Karpas-422 (cell line): ENCODE results near the gene KCNQ1. TPM values are rescaled to one million over a fixed set of nuclear protein-coding genes. Genes with fewer than 3 reads are reported as not detected.

Source experiments
- DNase-seq: peaks from one replicate; pipeline ENCODE4 v3.0.0-alpha.2; 2015
- H2AFZ ChIP-seq: fragments of 200-600 bp; sonication (generic); 2 replicates; pipeline ENCODE4 v1.6.1; 2014; ENCODE audit warnings: antibody characterized with exemption, low read length, mixed read lengths
- H3K27ac ChIP-seq: fragments of 200-600 bp; sonication (generic); 2 replicates; pipeline ENCODE4 v1.5.1; 2014; ENCODE audit warnings: mild to moderate bottlenecking, low read length, moderate library complexity
- H3K27me3 ChIP-seq: fragments of 200-600 bp; sonication (generic); 2 replicates; pipeline ENCODE4 v1.6.1; 2014; ENCODE audit warnings: low read length, mixed read lengths
- H3K36me3 ChIP-seq: fragments of 200-600 bp; sonication (generic); 2 replicates; pipeline ENCODE4 v1.6.1; 2014; ENCODE audit warnings: low read length, mixed read lengths; ENCODE audit not compliant: insufficient read depth
- H3K4me1 ChIP-seq: fragments of 200-600 bp; sonication (generic); 2 replicates; pipeline ENCODE4 v1.6.1; 2014; ENCODE audit warnings: mild to moderate bottlenecking, low read length, mixed read lengths
- H3K4me2 ChIP-seq: fragments of 200-600 bp; sonication (generic); 2 replicates; pipeline ENCODE4 v1.6.1; 2014; ENCODE audit warnings: low read length, low read depth, mild to moderate bottlenecking; ENCODE audit not compliant: poor library complexity, severe bottlenecking
- H3K4me3 ChIP-seq: fragments of 200-600 bp; sonication (generic); 2 replicates; pipeline ENCODE4 v1.5.1; 2014; ENCODE audit warnings: mild to moderate bottlenecking, antibody characterized with exemption, low read length, mixed read lengths
- H3K79me2 ChIP-seq: fragments of 200-600 bp; sonication (generic); 2 replicates; pipeline ENCODE4 v1.6.1; 2014; ENCODE audit warnings: mild to moderate bottlenecking, low read length, mixed read lengths
- H3K9ac ChIP-seq: fragments of 200-600 bp; sonication (generic); 2 replicates; pipeline ENCODE4 v1.6.0; 2014; ENCODE audit warnings: low read length
- H3K9me2 ChIP-seq: fragments of 200-600 bp; sonication (generic), shearing (Covaris generic); replicated peaks from 2 replicates; pipeline ENCODE4 v1.6.0; 2014; ENCODE audit warnings: mild to moderate bottlenecking, low read length, moderate library complexity; ENCODE audit not compliant: insufficient read depth
- H3K9me3 ChIP-seq: fragments of 300-700, 200-600 bp; sonication (generic); 2 replicates; pipeline ENCODE4 v1.6.1; 2014; ENCODE audit warnings: low read length, mixed read lengths
- H4K20me1 ChIP-seq: fragments of 200-600 bp; sonication (generic); 2 replicates; pipeline ENCODE4 v1.6.1; 2014; ENCODE audit warnings: mild to moderate bottlenecking, antibody characterized with exemption, low read length, low read depth; ENCODE audit not compliant: insufficient read depth
- total RNA-seq: library from RNA; depleted of rRNA; stranded (reverse); fragments of >200 nt; shearing (Covaris generic); gene quantifications from 2 replicates; pipeline ENCODE4 v1.2.3, GENCODE V29; 2014; ENCODE audit warnings: low replicate concordance

Gene KCNQ1
- total RNA-seq, 1 experiment from 2014 or later, result not detected

DNA sequence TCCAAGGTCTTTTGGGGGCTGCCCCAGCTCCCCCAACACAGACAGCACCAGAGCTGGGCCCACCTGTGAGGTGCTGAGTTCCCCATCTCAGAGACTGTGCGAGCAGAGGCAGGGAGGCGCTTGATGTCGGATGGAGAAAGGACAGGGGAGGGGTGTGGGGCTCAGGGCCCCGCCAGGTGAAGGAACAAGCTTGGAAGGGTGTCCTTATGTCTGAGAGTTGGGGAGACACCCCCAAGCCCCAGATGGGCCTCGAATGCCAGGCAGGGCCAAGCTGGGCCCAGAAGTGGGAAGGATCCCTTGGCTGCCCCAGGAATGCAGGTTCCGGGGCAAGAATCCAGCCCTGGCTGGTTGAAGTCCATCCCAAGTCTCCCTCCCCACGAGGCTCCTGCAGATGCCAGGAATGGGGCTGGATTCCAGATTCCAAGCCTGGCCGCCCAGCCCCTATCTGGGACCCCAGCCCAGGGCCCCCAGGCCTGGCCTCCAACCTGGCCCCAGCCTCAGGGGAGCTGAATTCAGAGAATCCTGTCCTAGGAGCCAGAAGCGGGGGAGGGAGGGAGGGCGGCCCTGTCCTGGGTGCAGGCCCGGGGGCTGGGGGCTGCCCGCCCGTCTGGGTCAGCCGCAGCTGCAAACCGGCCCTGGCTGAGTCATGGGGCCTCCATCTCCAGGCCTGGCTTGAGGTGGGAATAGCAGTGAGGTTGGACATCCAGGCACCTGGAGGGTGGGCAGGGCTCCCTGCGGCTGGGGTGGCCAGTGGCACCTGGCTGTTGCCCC is 389.9 kb downstream of the KCNQ1 start:
- Histone ChIP-seq H4K20me1 (no peaks in the 10 kb centered on the region), H3K4me1 (no peaks in the 10 kb centered on the region), H3K9me3 (no peaks in the 10 kb centered on the region), H3K79me2 (no peaks in the 10 kb centered on the region), H3K27ac (no peak overlapping the region), H3K9me2 (no peaks in the 10 kb centered on the region), H3K27me3 (no peaks in the 10 kb centered on the region), H3K4me2 (no peak overlapping the region), H3K36me3 (no peaks in the 10 kb centered on the region), H3K9ac (no peak overlapping the region), H2AFZ (no peak overlapping the region), H3K4me3 (no peak overlapping the region)
- DNase-seq, result no peak

DNA sequence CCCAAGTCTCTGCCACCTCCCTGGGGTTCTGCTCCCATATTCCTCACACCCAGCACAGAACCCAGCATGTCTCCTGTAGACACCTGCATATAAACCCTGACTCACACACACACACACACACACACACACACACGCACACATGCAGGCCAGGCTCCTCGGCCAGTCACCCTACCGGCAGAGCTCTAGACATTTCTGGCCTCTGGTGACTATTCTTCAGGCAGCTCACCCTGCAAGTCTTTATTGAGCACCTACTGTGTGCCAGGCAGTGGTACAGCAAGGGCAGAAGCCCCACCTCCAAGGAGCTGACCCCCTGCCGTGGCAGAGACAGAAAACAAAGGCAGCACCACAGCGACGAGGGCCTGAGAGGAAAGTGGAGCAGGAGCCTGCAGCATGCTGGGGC is 390.5 kb downstream of the KCNQ1 start:
- H3K27me3 ChIP-seq, result no peaks in the 10 kb centered on the region

DNA sequence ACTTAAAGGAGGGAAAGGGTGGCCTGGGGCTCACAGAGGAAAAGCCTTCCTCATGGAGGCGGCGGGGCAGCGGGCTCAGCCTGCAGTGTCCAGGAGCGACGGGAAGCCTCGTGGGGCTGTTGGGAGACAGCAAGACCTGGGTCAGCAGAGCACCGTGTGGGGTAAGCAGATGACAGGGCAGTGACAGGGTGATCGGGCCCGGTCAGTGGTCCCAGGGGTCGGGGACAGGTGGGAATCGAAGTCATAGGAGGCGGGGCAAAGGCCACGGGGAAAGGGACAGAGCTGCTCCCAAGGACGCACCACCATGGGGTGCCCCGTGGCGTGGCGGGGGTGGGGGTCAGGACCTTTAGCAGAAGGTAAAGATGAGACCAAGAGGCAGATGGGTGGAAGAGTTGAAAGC is 390.9 kb downstream of the KCNQ1 start:
- no peak overlapping the region for H2AFZ ChIP-seq
- H3K9ac ChIP-seq, result no peak overlapping the region
- H4K20me1 ChIP-seq, result no peaks in the 10 kb centered on the region
- H3K27ac ChIP-seq, result no peak overlapping the region
- H3K27me3 ChIP-seq, result no peaks in the 10 kb centered on the region
- DNase-seq, result no peak
- no peaks in the 10 kb centered on the region for H3K9me3 ChIP-seq
- no peaks in the 10 kb centered on the region for H3K4me1 ChIP-seq
- no peak overlapping the region for H3K4me3 ChIP-seq
- H3K36me3 ChIP-seq, result no peaks in the 10 kb centered on the region
- no peaks in the 10 kb centered on the region for H3K79me2 ChIP-seq
- H3K4me2 ChIP-seq, result no peak overlapping the region
- no peaks in the 10 kb centered on the region for H3K9me2 ChIP-seq

More for the DNA sequence above, 390.5 kb downstream of the KCNQ1 start:
- Histone ChIP-seq H4K20me1 (no peaks in the 10 kb centered on the region), H3K27ac (no peak overlapping the region), H3K9ac (no peak overlapping the region), H3K36me3 (no peaks in the 10 kb centered on the region), H2AFZ (no peak overlapping the region), H3K9me3 (no peaks in the 10 kb centered on the region), H3K9me2 (no peaks in the 10 kb centered on the region), H3K4me2 (no peak overlapping the region), H3K4me1 (no peaks in the 10 kb centered on the region), H3K79me2 (no peaks in the 10 kb centered on the region), H3K4me3 (no peak overlapping the region)
- DNase-seq, result no peak

DNA sequence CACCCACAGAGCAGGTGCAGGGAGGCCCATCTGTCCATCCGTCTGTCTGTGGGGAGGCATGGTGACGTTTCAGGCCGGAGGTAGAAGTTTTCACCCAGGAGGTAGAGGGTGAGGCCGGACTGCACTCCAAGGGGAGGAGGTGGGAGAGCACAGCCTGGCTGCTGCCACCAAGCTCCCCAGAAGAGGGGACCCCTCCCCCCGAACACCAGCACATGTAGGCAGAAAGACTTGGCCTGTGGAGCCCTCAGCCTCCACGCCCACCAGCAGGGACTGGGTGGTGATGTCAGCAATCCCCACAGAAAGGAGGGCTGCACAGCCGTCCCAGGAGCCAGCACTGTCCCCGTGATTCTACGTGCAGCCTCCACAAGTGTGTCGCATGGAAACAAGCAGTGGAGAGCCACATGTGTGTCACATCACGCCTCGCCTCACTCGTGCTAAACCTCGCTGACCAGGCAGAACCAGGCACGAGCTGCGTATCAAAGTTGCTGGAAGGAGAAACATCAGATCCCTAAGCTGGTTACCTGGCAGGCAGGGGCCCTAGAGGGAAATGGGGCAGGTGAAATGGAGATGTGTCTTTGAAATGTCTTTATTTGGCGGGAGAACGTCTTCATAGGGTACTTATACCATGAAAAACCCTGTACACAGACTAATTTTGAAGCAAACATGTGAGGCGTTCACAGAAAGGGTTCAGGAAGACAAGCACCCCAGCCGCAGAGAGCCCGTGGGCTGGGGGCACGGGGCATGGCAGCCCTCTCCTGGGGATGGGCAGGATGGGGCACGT is 391.7 kb downstream of the KCNQ1 start:
- Histone ChIP-seq H3K4me1 (no peaks in the 10 kb centered on the region), H4K20me1 (no peaks in the 10 kb centered on the region), H3K4me2 (no peak overlapping the region), H3K27me3 (no peaks in the 10 kb centered on the region), H3K4me3 (no peak overlapping the region), H3K79me2 (no peaks in the 10 kb centered on the region), H3K9me2 (no peaks in the 10 kb centered on the region), H3K9me3 (no peaks in the 10 kb centered on the region), H2AFZ (no peak overlapping the region), H3K27ac (no peak overlapping the region), H3K9ac (no peak overlapping the region), H3K36me3 (no peaks in the 10 kb centered on the region)
- no peak for DNase-seq

DNA sequence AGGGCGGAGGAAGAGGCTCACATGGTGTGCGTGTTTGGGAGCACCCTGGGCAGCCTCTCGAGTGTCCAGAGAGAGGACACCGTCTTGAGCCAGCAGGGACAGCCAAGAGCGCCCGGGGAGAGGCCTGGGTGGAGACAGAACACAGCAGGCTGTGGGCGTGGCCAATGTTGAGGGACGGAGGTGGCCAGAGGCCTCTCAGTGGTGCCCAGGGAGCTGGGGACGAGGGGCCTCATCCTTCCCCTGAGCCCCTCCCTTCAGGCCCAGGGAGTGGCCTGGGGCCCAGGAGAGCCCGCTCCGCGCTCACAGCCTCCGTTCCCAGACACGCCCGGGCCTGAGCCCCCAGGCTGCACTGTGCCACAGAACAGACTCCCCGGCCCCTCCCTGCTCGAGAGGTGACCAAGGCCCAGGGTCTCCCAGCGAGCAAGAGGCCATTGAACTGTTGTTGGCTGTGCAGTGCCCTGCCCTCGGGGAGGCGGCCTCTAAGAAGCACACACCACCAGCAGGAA is 392.3 kb downstream of the KCNQ1 start:
- Histone ChIP-seq H3K4me3 (no peak overlapping the region), H3K9ac (no peak overlapping the region), H4K20me1 (no peaks in the 10 kb centered on the region), H3K36me3 (no peaks in the 10 kb centered on the region), H3K4me1 (no peaks in the 10 kb centered on the region), H3K9me3 (no peaks in the 10 kb centered on the region), H3K4me2 (no peak overlapping the region), H3K27ac (no peak overlapping the region), H3K9me2 (no peaks in the 10 kb centered on the region), H2AFZ (no peak overlapping the region), H3K27me3 (no peaks in the 10 kb centered on the region), H3K79me2 (no peaks in the 10 kb centered on the region)
- DNase-seq, result no peak

GRCh38 chr11:2837651-2838050 is 392.8 kb downstream of the KCNQ1 start:
- Histone ChIP-seq H2AFZ (no peak overlapping the region), H3K4me3 (no peak overlapping the region), H4K20me1 (no peaks in the 10 kb centered on the region), H3K27me3 (no peaks in the 10 kb centered on the region), H3K36me3 (no peaks in the 10 kb centered on the region), H3K9me2 (no peaks in the 10 kb centered on the region), H3K27ac (no peak overlapping the region), H3K79me2 (no peaks in the 10 kb centered on the region), H3K4me2 (no peak overlapping the region), H3K4me1 (no peaks in the 10 kb centered on the region), H3K9ac (no peak overlapping the region), H3K9me3 (no peaks in the 10 kb centered on the region)
- DNase-seq, result no peak

DNA sequence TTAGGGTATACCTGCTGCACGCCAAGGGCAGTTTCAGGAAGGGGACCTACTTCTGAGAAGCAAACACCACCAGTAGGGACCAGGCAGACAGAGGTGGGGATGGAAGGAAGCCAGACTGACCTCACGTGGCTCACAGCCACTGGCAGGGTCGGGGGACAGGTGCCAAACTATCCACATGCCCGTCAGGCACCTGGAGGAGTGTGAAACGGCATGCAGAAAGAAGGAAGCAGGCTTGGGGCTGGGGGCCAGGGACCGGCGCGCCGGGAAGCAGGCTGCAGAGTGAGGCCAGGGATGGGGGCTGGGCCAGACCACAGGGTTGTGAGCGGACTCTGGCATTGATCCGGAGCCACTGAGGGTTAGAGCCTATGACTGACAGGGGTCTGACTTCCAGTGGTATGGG is 393.3 kb downstream of the KCNQ1 start:
- no peak for DNase-seq
- H2AFZ ChIP-seq, result no peak overlapping the region
- no peaks in the 10 kb centered on the region for H3K27me3 ChIP-seq
- H3K4me1 ChIP-seq, result no peaks in the 10 kb centered on the region
- H3K4me3 ChIP-seq, result no peak overlapping the region
- no peaks in the 10 kb centered on the region for H3K36me3 ChIP-seq
- no peaks in the 10 kb centered on the region for H4K20me1 ChIP-seq
- H3K9me3 ChIP-seq, result no peaks in the 10 kb centered on the region
- no peak overlapping the region for H3K4me2 ChIP-seq
- no peaks in the 10 kb centered on the region for H3K9me2 ChIP-seq
- no peak overlapping the region for H3K9ac ChIP-seq
- H3K79me2 ChIP-seq, result no peaks in the 10 kb centered on the region
- H3K27ac ChIP-seq, result no peak overlapping the region

DNA sequence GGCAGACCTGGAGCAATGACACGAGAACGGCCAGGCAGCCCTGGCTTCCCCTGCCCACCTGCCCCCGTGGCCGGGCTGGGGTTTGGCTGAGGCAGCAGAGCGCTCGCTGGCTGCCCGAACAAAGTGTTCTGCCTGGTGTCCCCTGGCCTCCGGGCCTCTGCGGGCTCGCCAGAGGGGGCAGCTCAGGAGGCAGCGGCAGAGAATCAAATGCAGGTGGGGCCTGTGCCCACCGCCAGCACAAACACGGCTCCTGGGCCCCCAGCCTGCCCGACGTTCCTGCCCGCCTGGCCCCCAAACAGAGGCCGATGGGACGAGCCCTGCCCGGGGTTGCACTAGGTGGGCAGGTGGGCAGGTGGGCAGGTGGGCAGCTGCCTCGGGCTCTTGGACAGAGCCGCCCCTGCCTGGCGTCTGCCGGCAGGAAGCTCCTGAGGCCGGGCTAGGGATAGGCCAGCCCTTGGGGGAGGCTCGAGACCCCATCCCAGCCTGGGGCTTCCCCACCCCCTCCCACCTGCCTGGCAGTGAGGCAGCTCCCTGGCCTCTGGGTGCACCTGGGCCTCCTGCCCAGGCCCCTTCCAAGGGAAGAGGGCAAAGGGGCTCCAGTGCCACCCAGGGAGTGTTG is 394.0 kb downstream of the KCNQ1 start:
- Histone ChIP-seq H3K4me1 (no peaks in the 10 kb centered on the region), H3K79me2 (no peaks in the 10 kb centered on the region), H3K9me3 (no peaks in the 10 kb centered on the region), H3K27ac (no peak overlapping the region), H3K4me3 (no peak overlapping the region), H3K36me3 (no peaks in the 10 kb centered on the region), H3K9me2 (no peaks in the 10 kb centered on the region), H3K4me2 (no peak overlapping the region), H4K20me1 (no peaks in the 10 kb centered on the region), H3K27me3 (no peaks in the 10 kb centered on the region), H2AFZ (no peak overlapping the region), H3K9ac (no peak overlapping the region)
- DNase-seq, result no peak
